NCI-H1092 treated with DMSO at 0.1 percent for 48 hours (cell line): ENCODE measurements around the gene RPIA.

Experiments
- DNase-seq: peaks from one replicate; lab custom pipeline; 2025; lab: John Stamatoyannopoulos, UW

The RPIA gene

GRCh38 chr2:88686320-88686719, 5.2 kb upstream of the RPIA start:
- DNase-seq, result no peak

GRCh38 chr2:88687384-88687783, 4.1 kb upstream of the RPIA start:
- DNase-seq, result no peak

- DNase-seq, result no peak
Measured at GRCh38 chr2:88690591-88691338, 708 bp upstream of the RPIA start.

GRCh38 chr2:88692187-88692586, 714 bp downstream of the RPIA start:
- DNase-seq, result no peak

GRCh38 chr2:88693911-88694414, 2.5 kb downstream of the RPIA start:
- no peak for DNase-seq

- no peak for DNase-seq
Measured at GRCh38 chr2:88696611-88697010, 5.1 kb downstream of the RPIA start.

GRCh38 chr2:88697370-88698026, 6.0 kb downstream of the RPIA start:
- no peak for DNase-seq

- DNase-seq, result no peak
Measured at GRCh38 chr2:88698027-88698413, 6.5 kb downstream of the RPIA start.

- no peak for DNase-seq
Measured at GRCh38 chr2:88698498-88699233, 7.2 kb downstream of the RPIA start.

- no peak for DNase-seq
Measured at GRCh38 chr2:88707003-88707402, 15.5 kb downstream of the RPIA start.

- no peak for DNase-seq
Measured at GRCh38 chr2:88709181-88709631, 17.7 kb downstream of the RPIA start.

GRCh38 chr2:88711289-88711688, 19.8 kb downstream of the RPIA start:
- DNase-seq, result no peak

GRCh38 chr2:88711897-88712296, 20.4 kb downstream of the RPIA start:
- DNase-seq, result no peak

GRCh38 chr2:88713408-88713807, 21.9 kb downstream of the RPIA start:
- no peak for DNase-seq

- no peak for DNase-seq
Measured at GRCh38 chr2:88714667-88715066, 23.2 kb downstream of the RPIA start.

- no peak for DNase-seq
Measured at GRCh38 chr2:88720399-88720798, 28.9 kb downstream of the RPIA start.

GRCh38 chr2:88721268-88721667, 29.8 kb downstream of the RPIA start:
- DNase-seq, result no peak

- DNase-seq, result no peak
Measured at GRCh38 chr2:88724643-88725332, 33.3 kb downstream of the RPIA start.

GRCh38 chr2:88729061-88729745, 37.7 kb downstream of the RPIA start:
- DNase-seq, result no peak

GRCh38 chr2:88733155-88733902, 41.9 kb downstream of the RPIA start:
- DNase-seq, result no peak

GRCh38 chr2:88735133-88735532, 43.7 kb downstream of the RPIA start:
- no peak for DNase-seq
